ENCODE measurements around the gene PCGF2.
"Not testable (repeated sequence)": the region's sequence is repeated elsewhere in the genome, so short reads cannot be mapped to it uniquely, and the experiment has no call there.

PCGF2 gene

GRCh38 chr17:38738007-38738662 is 10.0 kb downstream of the PCGF2 start:
- DNase-seq (ENCODE audit: low read depth in 1 of 2, low spot score in 1 of 2), result no peak

GRCh38 chr17:38735161-38735997 is 12.8 kb downstream of the PCGF2 start:
- DNase-seq (ENCODE audit: low read depth in 1 of 2, low spot score in 1 of 2), result peak; percentile 61 to 64

- no peak for DNase-seq (ENCODE audit: low read depth in 1 of 2, low spot score in 1 of 2)
These were observed 13.9 kb downstream of the PCGF2 start for GRCh38 chr17:38733982-38734973.

GRCh38 chr17:38733282-38733981 is 14.7 kb downstream of the PCGF2 start:
- DNase-seq (ENCODE audit: low read depth in 1 of 2, low spot score in 1 of 2), result no peak

GRCh38 chr17:38732376-38733281 is 15.5 kb downstream of the PCGF2 start:
- DNase-seq (ENCODE audit: low read depth in 1 of 2, low spot score in 1 of 2), result no peak

GRCh38 chr17:38731526-38732294 is 16.4 kb downstream of the PCGF2 start:
- DNase-seq (ENCODE audit: low read depth in 1 of 2, low spot score in 1 of 2), result no peak

GRCh38 chr17:38730526-38731379 is 17.4 kb downstream of the PCGF2 start:
- no peak for DNase-seq (ENCODE audit: low read depth in 1 of 2, low spot score in 1 of 2)

GRCh38 chr17:38729886-38730525 is 18.1 kb downstream of the PCGF2 start, which contains the start of gene CISD3:
TSS of gene CISD3 (plus strand) at chr17:38730341. CDS start at chr17:38730359, 18 bp downstream.
- peak; percentile 61 to 68 for DNase-seq (ENCODE audit: low read depth in 1 of 2, low spot score in 1 of 2)

- DNase-seq (ENCODE audit: low read depth in 1 of 2, low spot score in 1 of 2), result no peak
These were observed 18.7 kb downstream of the PCGF2 start for GRCh38 chr17:38729368-38729885.

GRCh38 chr17:38728290-38728831 is 19.8 kb downstream of the PCGF2 start:
- DNase-seq (ENCODE audit: low read depth in 1 of 2, low spot score in 1 of 2), result peak in 1 of 2 donors; percentile 52

GRCh38 chr17:38727736-38728135 is 20.4 kb downstream of the PCGF2 start:
- DNase-seq (ENCODE audit: low read depth in 1 of 2, low spot score in 1 of 2), result peak in 1 of 2 donors; percentile 76

GRCh38 chr17:38726145-38726544 is 22.0 kb downstream of the PCGF2 start:
- DNase-seq (ENCODE audit: low read depth in 1 of 2, low spot score in 1 of 2), result not testable (repeated sequence)

- no peak for DNase-seq (ENCODE audit: low read depth in 1 of 2, low spot score in 1 of 2)
These were observed 23.1 kb downstream of the PCGF2 start for GRCh38 chr17:38725066-38725465.

- no peak for DNase-seq (ENCODE audit: low read depth in 1 of 2, low spot score in 1 of 2)
These were observed 23.7 kb downstream of the PCGF2 start for GRCh38 chr17:38724337-38724988.

- DNase-seq (ENCODE audit: low read depth in 1 of 2, low spot score in 1 of 2), result no peak
These were observed 26.3 kb downstream of the PCGF2 start for GRCh38 chr17:38721802-38722201.

GRCh38 chr17:38720941-38721340 is 27.2 kb downstream of the PCGF2 start:
- DNase-seq (ENCODE audit: low read depth in 1 of 2, low spot score in 1 of 2), result no peak

Measured in activated CD4-positive, alpha-beta T cell treated with anti-CD3 and anti-CD28 coated beads, Interleukin-2, amount 50 U/mL, for 24 hours (primary cell).